A549 (cell line): ENCODE results near the gene SEC16B. TPM values are rescaled to one million over a fixed set of nuclear protein-coding genes. Genes with fewer than 3 reads are reported as not detected.

Source experiments
- ATAC-seq, 2 experiments: fragments of 200-7000 bp in 1 of 2; fragments of >200 bp in 1 of 2; cut with Nextera tagmentation in 1 of 2; cut with Tn5 transposase in 1 of 2; 3 replicates each; pipeline versions ENCODE4 v1.8.0 to v1.9.1; 2018 to 2020; ENCODE audit warnings: mild to moderate bottlenecking in 1 of 2, moderate library complexity in 1 of 2
- CTCF ChIA-PET: fragments of 300-600 bp; sonication (Branson Sonifier 250); formaldehyde crosslinking; extraction: SDS; loops from one replicate; lab custom pipeline; 2021; ENCODE audit warnings: antibody characterized with exemption, inconsistent platforms; lab: Yijun Ruan, JAX
- POLR2A ChIA-PET: fragments of 350-600 bp; formaldehyde crosslinking; extraction: SDS; loops from one replicate; lab custom pipeline; 2021; ENCODE audit warnings: antibody characterized with exemption, inconsistent platforms; lab: Yijun Ruan, JAX
- DNase-seq, 2 experiments: peaks; one replicate each; pipeline versions ENCODE4 v3.0.0 to v3.0.0-alpha.2; 2011 to 2016; ENCODE audit warnings: low read depth in 1 of 2, low spot score in 1 of 2
- FAIRE-seq: peaks from 2 replicates; lab custom pipeline; 2011; peaks lifted over from hg19 to GRCh38; lab: Jason Lieb, UNC
- H3K27ac ChIP-seq, 2 experiments: fragments of >200 bp; sonication (Bioruptor Twin); formaldehyde crosslinking; 3 replicates each; pipeline ENCODE4 v1.5.1; 2016 to 2017
- H3K4me1 ChIP-seq: fragments of >200 bp; sonication (Bioruptor Twin); formaldehyde crosslinking; 3 replicates; pipeline ENCODE4 v1.6.1; 2016
- H3K4me2 ChIP-seq: fragments of >200 bp; sonication (Bioruptor Twin); formaldehyde crosslinking; 3 replicates; pipeline ENCODE4 v1.6.1; 2016
- H3K4me3 ChIP-seq: fragments of >200 bp; sonication (Bioruptor Twin); formaldehyde crosslinking; 3 replicates; pipeline ENCODE4 v1.5.1; 2016
- H3K9me3 ChIP-seq: fragments of >200 bp; sonication (Bioruptor Twin); formaldehyde crosslinking; 3 replicates; pipeline ENCODE4 v1.6.1; 2016
- EHF ChIP-seq: fragments of 250-450 bp; sonication (Bioruptor Pico); IDR thresholded peaks from 2 replicates; pipeline ENCODE4 v1.5.0; 2020; ENCODE audit warnings: mild to moderate bottlenecking
- HMGXB4 ChIP-seq: fragments of 250-450 bp; sonication (Bioruptor Pico); IDR thresholded peaks from 2 replicates; pipeline ENCODE4 v1.5.0; 2021; ENCODE audit warnings: mild to moderate bottlenecking, moderate library complexity, borderline replicate concordance
- HOXA7 ChIP-seq: fragments of 250-450 bp; sonication (Bioruptor Pico); IDR thresholded peaks from 2 replicates; pipeline ENCODE4 v1.5.0; 2020; ENCODE audit warnings: mild to moderate bottlenecking, moderate library complexity
- HOXB5 ChIP-seq: fragments of 250-450 bp; sonication (Bioruptor Pico); IDR thresholded peaks from 2 replicates; pipeline ENCODE4 v1.5.0; 2020; ENCODE audit warnings: mild to moderate bottlenecking, moderate library complexity
- JUN ChIP-seq, 2 experiments: fragments of >200 bp; sonication (Bioruptor Twin); formaldehyde crosslinking; IDR thresholded peaks; 2 replicates in 1 of 2; 3 replicates in 1 of 2; pipeline ENCODE4 v1.6.1; 2016 to 2017
- JUNB ChIP-seq: fragments of >200 bp; sonication (Bioruptor Twin); formaldehyde crosslinking; IDR thresholded peaks from 2 replicates; pipeline ENCODE4 v1.6.1; 2016
- MYC ChIP-seq: IDR thresholded peaks from 2 replicates; pipeline ENCODE4 v1.6.1; 2012; ENCODE audit warnings: mild to moderate bottlenecking, inconsistent platforms, low read length, improper control_type of control experiment, borderline replicate concordance
- NFE2L2 ChIP-seq: fragments of 150-350 bp; conservative IDR thresholded peaks from 2 replicates; pipeline ENCODE4 v1.6.1; 2014; ENCODE audit warnings: low read length
- NPAS2 ChIP-seq: fragments of 250-450 bp; sonication (Bioruptor Pico); IDR thresholded peaks from 2 replicates; pipeline ENCODE4 v1.8.0; 2022; ENCODE audit warnings: mild to moderate bottlenecking, moderate library complexity, borderline replicate concordance
- NR3C1 ChIP-seq: fragments of >200 bp; sonication (Bioruptor Twin); formaldehyde crosslinking; IDR thresholded peaks from 3 replicates; pipeline ENCODE4 v1.6.1; 2017
- PHF8 ChIP-seq: fragments of 200-600 bp; sonication (generic); IDR thresholded peaks from 2 replicates; pipeline ENCODE4 v1.6.1; 2016; ENCODE audit warnings: low read depth, mild to moderate bottlenecking, antibody characterized with exemption, moderate library complexity, borderline replicate concordance
- POLR2A ChIP-seq: IDR thresholded peaks from 2 replicates; pipeline ENCODE4 v1.6.1; 2012; ENCODE audit warnings: mild to moderate bottlenecking, low read length
- RARB ChIP-seq: fragments of 250-450 bp; sonication (Bioruptor Pico); IDR thresholded peaks from 2 replicates; pipeline ENCODE4 v1.8.0; 2021; ENCODE audit warnings: mild to moderate bottlenecking, moderate library complexity
- RCOR1 ChIP-seq: fragments of 150-350 bp; IDR thresholded peaks from 2 replicates; pipeline ENCODE4 v1.6.1; 2014; ENCODE audit warnings: antibody characterized with exemption, low read length, low read depth
- SMC3 ChIP-seq: fragments of >200 bp; sonication (Bioruptor Twin); formaldehyde crosslinking; IDR thresholded peaks from 3 replicates; pipeline ENCODE4 v1.6.1; 2018; ENCODE audit warnings: inconsistent platforms
- SREBF2 ChIP-seq: fragments of 450-650 bp; IDR thresholded peaks from 2 replicates; pipeline ENCODE4 v1.6.1; 2014; ENCODE audit warnings: mild to moderate bottlenecking, moderate library complexity
- ZC3H11A ChIP-seq: fragments of 450-650 bp; IDR thresholded peaks from 2 replicates; pipeline ENCODE4 v1.6.1; 2014; ENCODE audit warnings: antibody characterized with exemption, mild to moderate bottlenecking
- ZFP36 ChIP-seq: fragments of 450-650 bp; IDR thresholded peaks from 2 replicates; pipeline ENCODE4 v1.6.1; 2014; ENCODE audit warnings: borderline replicate concordance; ENCODE audit not compliant: partially characterized antibody
- ZSCAN20 ChIP-seq: fragments of 250-450 bp; sonication (Bioruptor Pico); IDR thresholded peaks from 2 replicates; pipeline ENCODE4 v1.8.0; 2022; ENCODE audit warnings: mild to moderate bottlenecking, moderate library complexity
- WGBS: methylation state at CpG from one replicate; pipeline ENCODE4 v1.1.6; 2017; ENCODE audit errors: missing lambda C conversion rate; 5-methylcytosine and 5-hydroxymethylcytosine counted together
- polyA plus RNA-seq, 4 experiments: library from polyadenylated mRNA; depleted of rRNA in 3 of 4; stranded (reverse); fragments of >200 nt; fragmentation: RNase III in 1 of 4; extraction: RNeasy Plus Mini Kit Qiagen cat#74134 plus additional on column Dnase treatment in 1 of 4; gene quantifications; 2 replicates in 3 of 4; 3 replicates in 1 of 4; pipeline ENCODE4 v1.2.3, GENCODE V29; 2011 to 2017
- TF ChIP-seq, protein P1 (sequence below): fragments of >200 bp; sonication (Bioruptor Twin); formaldehyde crosslinking; IDR thresholded peaks from 3 replicates; pipeline ENCODE4 v1.5.1; 2016
- TF ChIP-seq, protein P2 (sequence below): fragments of 450-650 bp; IDR thresholded peaks from 2 replicates; pipeline ENCODE4 v1.6.1; 2014; ENCODE audit warnings: antibody characterized with exemption
- TF ChIP-seq, protein P3 (sequence below): IDR thresholded peaks from 2 replicates; pipeline ENCODE4 v1.6.1; 2012; ENCODE audit warnings: low read depth, borderline replicate concordance

SEC16B gene
- polyA plus RNA-seq, 2 of the 4 experiments (the other 2 are of a cell fraction): 1.3 to 2.6 TPM

- Histone ChIP-seq H3K27ac (no peak overlapping the region), H3K4me3 (no peak overlapping the region), H3K4me2 (no peak overlapping the region)
- ATAC-seq: no peak
- POLR2A ChIA-PET: no interaction called here
- TF ChIP-seq JUNB: no peak
- TF ChIP-seq HOXB5 (CRISPR knock-in tag): no peak
- TF ChIP-seq NFE2L2: no peak
- no peak for TF ChIP-seq HMGXB4
- TF ChIP-seq NR3C1: no peak
- TF ChIP-seq, protein P1, sequence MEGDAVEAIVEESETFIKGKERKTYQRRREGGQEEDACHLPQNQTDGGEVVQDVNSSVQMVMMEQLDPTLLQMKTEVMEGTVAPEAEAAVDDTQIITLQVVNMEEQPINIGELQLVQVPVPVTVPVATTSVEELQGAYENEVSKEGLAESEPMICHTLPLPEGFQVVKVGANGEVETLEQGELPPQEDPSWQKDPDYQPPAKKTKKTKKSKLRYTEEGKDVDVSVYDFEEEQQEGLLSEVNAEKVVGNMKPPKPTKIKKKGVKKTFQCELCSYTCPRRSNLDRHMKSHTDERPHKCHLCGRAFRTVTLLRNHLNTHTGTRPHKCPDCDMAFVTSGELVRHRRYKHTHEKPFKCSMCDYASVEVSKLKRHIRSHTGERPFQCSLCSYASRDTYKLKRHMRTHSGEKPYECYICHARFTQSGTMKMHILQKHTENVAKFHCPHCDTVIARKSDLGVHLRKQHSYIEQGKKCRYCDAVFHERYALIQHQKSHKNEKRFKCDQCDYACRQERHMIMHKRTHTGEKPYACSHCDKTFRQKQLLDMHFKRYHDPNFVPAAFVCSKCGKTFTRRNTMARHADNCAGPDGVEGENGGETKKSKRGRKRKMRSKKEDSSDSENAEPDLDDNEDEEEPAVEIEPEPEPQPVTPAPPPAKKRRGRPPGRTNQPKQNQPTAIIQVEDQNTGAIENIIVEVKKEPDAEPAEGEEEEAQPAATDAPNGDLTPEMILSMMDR: no peak
- TF ChIP-seq, protein P2, sequence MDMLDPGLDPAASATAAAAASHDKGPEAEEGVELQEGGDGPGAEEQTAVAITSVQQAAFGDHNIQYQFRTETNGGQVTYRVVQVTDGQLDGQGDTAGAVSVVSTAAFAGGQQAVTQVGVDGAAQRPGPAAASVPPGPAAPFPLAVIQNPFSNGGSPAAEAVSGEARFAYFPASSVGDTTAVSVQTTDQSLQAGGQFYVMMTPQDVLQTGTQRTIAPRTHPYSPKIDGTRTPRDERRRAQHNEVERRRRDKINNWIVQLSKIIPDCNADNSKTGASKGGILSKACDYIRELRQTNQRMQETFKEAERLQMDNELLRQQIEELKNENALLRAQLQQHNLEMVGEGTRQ: no peak
- TF ChIP-seq RARB (CRISPR knock-in tag): no peak
- TF ChIP-seq SMC3: no peak
- no peak for TF ChIP-seq PHF8
- no peak for TF ChIP-seq MYC
- TF ChIP-seq RCOR1: no peak
- no peak for TF ChIP-seq ZSCAN20 (CRISPR knock-in tag)
- no peak for TF ChIP-seq POLR2A
- TF ChIP-seq, protein P3, sequence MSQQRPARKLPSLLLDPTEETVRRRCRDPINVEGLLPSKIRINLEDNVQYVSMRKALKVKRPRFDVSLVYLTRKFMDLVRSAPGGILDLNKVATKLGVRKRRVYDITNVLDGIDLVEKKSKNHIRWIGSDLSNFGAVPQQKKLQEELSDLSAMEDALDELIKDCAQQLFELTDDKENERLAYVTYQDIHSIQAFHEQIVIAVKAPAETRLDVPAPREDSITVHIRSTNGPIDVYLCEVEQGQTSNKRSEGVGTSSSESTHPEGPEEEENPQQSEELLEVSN: no peak
- TF ChIP-seq JUN (IDR thresholded peaks at IDR 0.05): no peak
- no peak for TF ChIP-seq ZFP36
- no peak for TF ChIP-seq NPAS2 (CRISPR knock-in tag)
- no peak for TF ChIP-seq HOXA7 (CRISPR knock-in tag)
- TF ChIP-seq, all 56 proteins: peak for 0
- FAIRE-seq (no peak), DNase-seq (no peak)
- Histone ChIP-seq H3K4me1 (peaks cover 13% of the 10 kb centered on the region; the same call in 1 of the 3 replicates), H3K9me3 (no peaks in the 10 kb centered on the region)
- 68% methylated on average over 1 of the region's 1 CpG for WGBS
- CTCF ChIA-PET: interaction anchor here (1.1 kb wide), 1 partner anchor 33 kb away, joined by 5 read pairs; no protein-coding TSS in a partner anchor
Measured at GRCh38 chr1:177979272-177979671, 9.4 kb upstream of the SEC16B start.

GRCh38 chr1:177978530-177978929 is 8.7 kb upstream of the SEC16B start:
- ATAC-seq (no peak), FAIRE-seq (no peak), DNase-seq (no peak)
- WGBS: 98% methylated on average over 1 of the region's 1 CpG
- H3K4me2 ChIP-seq: no peak overlapping the region
- POLR2A ChIA-PET: no interaction called here
- H3K9me3 ChIP-seq: no peaks in the 10 kb centered on the region
- CTCF ChIA-PET: interaction anchor here (0.6 to 1.9 kb wide), 5 partner anchors 31 to 321 kb away, joined by 3 to 6 read pairs (median 5); no protein-coding TSS in a partner anchor
- H3K4me1 ChIP-seq: peaks cover 13% of the 10 kb centered on the region; the same call in 1 of the 3 replicates
- no peak overlapping the region for H3K4me3 ChIP-seq
- no peak for TF ChIP-seq JUN (IDR thresholded peaks at IDR 0.05)
- no peak for TF ChIP-seq EHF
- TF ChIP-seq ZC3H11A: peak; percentile 93
- no peak for TF ChIP-seq SREBF2
- H3K27ac ChIP-seq: no peak overlapping the region
